HG02840 (cell line): ENCODE data around the gene PPT2.
"Not testable (repeated sequence)": the region's sequence is repeated elsewhere in the genome, so short reads cannot be mapped to it uniquely, and the experiment has no call there.

Source experiments
- ATAC-seq: cut with Tn5 transposase; IDR thresholded peaks from one replicate; pipeline ENCODE4 v1.9.1; 2021; ENCODE audit warnings: mild to moderate bottlenecking, moderate library complexity, moderate number of reproducible peaks; ENCODE audit not compliant: unreplicated experiment, low FRiP score

PPT2 gene

DNA sequence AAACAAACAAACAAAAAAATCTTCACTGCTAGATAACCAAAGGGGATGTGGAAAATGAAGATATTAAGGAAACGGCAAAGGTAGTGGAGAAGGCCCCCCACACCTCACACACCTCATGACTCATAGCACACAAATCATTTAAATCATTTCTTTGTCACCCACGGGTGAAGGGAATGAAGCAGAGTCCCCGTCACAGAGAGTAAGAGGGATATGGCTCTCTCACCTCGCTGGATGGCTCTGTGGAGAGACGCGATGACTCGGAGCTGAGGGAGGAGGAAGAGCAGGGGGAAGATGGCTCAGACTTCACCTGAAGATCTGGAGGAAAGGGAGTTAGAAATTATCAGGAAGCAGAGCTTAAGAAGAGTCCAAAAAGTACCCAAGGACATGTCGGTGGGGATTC lies 27.1 kb upstream of the PPT2 start:
- ATAC-seq = no peak

- ATAC-seq = no peak
These were observed 26.6 kb upstream of the PPT2 start for GRCh38 chr6:32127409-32127716.

GRCh38 chr6:32127717-32128592 lies 26.0 kb upstream of the PPT2 start, which contains the start of gene ATF6B:
Gene ATF6B, minus strand, starts transcription at chr6:32128246. Its CDS starts 39 bp downstream, at chr6:32128207.
- peak; percentile 80 for ATAC-seq

DNA sequence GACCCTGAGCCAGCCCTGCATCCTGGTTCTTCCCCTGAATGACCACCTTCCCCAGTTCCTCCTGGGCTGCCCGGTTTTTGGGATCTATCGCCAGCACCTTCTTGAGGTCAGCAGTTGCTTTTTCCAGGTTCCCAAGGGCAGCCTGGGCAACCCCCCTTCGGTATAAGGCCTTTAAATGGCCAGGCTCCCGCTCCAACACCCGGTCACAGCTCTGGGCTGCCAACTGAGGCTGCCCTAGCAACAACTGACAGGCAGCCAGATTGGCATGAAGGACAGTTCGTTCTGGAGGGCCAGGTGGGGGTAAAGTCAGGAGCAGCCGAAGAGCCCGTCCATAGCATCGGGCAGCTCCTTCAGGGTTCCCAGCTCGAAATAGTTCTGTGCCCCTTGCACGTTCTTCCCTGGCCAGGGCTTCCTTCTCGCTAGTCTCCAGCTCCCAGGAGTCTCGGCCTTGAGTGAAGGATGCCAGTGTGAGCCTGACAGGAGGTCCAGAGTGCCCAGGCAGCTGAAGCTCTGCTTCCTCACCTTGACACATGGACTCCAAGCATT lies 25.1 kb upstream of the PPT2 start:
- ATAC-seq = no peak

DNA sequence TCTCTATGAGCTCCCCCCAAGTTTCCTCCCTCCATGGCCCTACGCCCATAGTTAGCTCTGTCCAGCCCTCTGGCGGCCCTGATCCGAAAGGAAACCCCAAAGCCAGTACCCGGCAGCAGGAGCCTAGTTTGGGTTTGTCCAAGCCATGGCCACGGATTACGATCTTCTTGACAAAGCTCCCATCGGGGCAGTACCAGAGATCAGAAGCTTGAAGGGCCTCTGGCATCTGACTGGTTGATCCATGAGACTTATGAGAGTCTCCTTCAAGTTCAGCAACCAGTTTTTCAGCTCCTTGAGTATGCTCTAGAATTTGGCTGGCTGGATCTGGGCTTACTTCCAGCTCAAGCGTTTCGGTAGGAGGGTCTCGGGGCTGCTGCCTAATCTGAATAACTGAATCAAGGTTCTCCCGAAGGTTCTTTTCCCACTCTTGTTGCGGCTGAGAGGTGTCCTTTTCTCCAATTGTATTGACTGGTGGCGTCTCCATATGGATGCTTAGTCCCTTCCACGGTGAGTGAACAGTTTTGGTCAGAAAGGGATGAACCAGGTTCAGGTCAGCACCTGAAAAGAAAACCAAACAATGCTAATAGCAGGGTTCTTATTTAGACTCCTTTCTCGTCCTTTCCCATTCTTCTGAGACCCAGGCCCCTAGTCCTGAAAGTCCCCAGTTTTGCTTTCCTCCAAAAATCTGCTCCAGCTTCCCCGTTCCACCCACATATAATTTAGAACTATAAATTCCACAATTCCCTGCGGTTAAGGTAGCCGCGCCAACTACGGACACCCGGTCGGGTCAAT lies 24.4 kb upstream of the PPT2 start:
- peak; percentile 10 for ATAC-seq

- ATAC-seq = no peak
These were observed 22.4 kb upstream of the PPT2 start for GRCh38 chr6:32131439-32131948.

GRCh38 chr6:32132110-32132509 lies 21.8 kb upstream of the PPT2 start:
- no peak for ATAC-seq

DNA sequence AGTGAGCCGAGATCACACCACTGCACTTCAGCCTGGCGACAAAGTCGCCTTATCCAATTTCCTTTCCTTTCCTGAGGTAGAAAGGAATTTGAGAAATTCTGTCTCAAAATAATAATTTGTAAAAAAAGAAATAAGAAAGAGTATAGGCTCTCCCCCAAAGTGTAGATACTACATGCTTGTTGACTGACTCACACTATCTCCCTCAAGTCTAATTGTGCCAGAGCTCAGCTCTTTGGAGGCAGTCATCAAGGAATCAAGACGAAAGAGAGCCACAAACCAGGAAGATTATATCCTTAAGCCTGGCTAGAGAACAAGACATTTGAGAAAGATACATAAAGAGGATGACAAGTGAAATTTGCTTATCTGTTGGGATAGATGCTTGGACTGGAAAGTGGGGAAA lies 20.2 kb upstream of the PPT2 start:
- ATAC-seq = no peak

DNA sequence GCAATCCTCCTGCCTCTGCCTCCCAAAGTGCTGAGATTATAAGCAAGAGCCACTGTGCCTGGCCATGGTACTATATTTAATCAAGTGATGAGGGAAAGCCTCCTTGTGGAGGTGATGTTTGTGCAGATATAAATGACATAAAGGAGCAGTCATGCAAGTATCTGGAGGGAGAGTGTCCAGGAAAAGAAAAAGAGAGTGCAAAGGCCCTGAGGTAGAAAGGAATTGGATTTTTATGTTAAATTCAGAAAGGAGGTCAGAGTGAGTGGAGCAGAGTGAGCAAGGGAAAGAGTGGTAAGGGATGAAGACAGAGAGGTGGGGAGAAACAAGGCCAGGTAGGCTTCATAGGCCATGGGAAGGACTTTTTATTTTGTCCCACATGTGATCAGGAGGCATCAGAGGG lies 16.5 kb upstream of the PPT2 start:
- ATAC-seq = no peak

GRCh38 chr6:32139590-32139989 lies 14.4 kb upstream of the PPT2 start:
- ATAC-seq = no peak

- ATAC-seq = no peak
These were observed 13.4 kb upstream of the PPT2 start for GRCh38 chr6:32140420-32141046.

GRCh38 chr6:32144238-32144637 lies 9.7 kb upstream of the PPT2 start:
- not testable (repeated sequence) for ATAC-seq

GRCh38 chr6:32146287-32146686 lies 7.7 kb upstream of the PPT2 start:
- ATAC-seq = no peak

- ATAC-seq = no peak
These were observed 7.3 kb upstream of the PPT2 start for GRCh38 chr6:32146687-32147086.

DNA sequence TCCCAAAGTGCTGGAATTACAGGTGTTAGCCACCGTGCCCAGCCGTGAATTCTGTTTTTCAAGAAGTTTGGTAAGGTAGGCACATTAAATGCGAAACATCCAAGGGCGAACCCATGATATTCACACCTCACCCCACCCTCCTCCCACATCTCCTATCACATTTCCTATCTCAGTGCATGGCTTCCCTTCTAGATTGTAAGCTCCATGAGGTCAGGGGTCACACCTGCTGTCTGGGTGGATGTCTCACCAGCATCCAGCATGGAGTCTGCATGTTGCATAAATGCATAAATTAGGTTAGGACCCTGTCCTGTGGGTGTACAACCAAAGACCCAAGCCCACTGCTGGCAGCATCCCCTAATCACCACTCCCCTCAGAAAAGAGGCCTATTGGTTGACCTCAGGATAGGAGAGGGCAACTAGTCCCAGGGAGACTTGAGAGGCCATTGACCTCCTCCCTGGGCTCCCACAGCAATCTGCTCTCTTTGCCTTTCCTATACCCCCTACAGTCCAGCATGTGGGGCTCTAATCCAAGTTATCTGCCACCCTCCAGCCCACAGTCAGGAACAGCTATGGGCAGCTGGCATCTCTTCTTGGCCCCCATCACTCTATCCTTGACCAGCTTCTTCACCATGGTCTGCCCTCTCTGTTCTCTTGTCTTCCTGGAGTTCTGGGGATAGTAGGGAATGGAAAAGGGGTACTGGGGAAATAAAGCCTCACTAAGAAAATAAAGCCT lies 6.4 kb upstream of the PPT2 start:
- ATAC-seq = no peak

DNA sequence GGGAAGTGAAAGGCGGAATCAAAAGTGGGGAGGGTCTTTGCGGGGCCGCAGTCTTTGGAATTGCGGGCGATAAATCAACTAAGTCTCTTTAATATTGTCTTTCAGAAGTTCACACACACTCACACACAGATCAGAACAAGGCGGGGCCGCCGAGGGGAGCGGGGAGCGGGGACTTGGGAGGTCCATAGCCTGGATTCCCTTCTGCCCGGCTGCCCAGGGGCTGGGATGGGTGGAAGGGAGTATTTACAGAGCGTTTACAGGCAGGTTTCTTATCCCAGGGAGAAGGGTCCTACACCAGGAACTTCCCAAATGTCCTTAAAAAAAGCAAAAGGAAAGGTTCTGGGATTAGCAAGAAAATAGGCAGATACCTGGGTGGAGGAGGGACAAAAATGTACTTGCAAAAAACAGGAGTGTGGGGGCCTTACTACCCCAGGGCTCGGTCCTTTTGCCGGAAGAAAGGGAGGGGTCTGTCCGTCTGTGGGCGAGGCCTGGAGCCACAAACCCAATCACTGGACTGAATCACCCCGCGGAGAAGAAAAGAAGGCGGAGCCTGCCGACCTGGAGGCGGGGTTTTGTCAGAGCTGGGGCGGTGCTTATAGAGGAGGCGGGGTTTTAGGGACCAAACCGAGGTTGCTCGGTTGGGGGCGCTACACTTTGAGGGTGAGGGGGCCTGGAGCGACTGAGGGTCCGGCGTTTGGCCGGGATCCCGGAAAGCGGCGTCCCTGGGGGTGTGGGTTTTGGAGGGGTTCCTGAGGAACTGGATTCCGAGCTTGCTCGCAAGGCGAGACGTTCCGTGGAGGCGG lies 5.5 kb upstream of the PPT2 start:
- ATAC-seq = no peak

- ATAC-seq = no peak
These were observed 4.7 kb upstream of the PPT2 start for GRCh38 chr6:32149092-32149755.

GRCh38 chr6:32149932-32150870 lies 3.7 kb upstream of the PPT2 start:
- ATAC-seq = no peak
